Uterus (tissue), 2 donors: Measurements from ENCODE around the gene KLF8.

ENCODE experiments used
- POLR2A ChIP-seq, 2 donors: fragments of 450-650 bp; IDR thresholded peaks; one replicate each; pipeline ENCODE4 v1.6.1; 2016; ENCODE audit warnings: antibody characterized with exemption in 2 of 2, mild to moderate bottlenecking in 1 of 2, moderate library complexity in 1 of 2
- TF ChIP-seq, protein P1 (sequence below), 4 experiments: fragments of 200-600 bp in 2 of 4; fragments of 450-650 bp in 2 of 4; sonication (generic) in 2 of 4; IDR thresholded peaks; one replicate each; pipeline ENCODE4 v1.5.1; 2016 to 2019; ENCODE audit warnings: antibody characterized with exemption in 4 of 4, mild to moderate bottlenecking in 2 of 4, moderate library complexity in 1 of 4

DNA sequence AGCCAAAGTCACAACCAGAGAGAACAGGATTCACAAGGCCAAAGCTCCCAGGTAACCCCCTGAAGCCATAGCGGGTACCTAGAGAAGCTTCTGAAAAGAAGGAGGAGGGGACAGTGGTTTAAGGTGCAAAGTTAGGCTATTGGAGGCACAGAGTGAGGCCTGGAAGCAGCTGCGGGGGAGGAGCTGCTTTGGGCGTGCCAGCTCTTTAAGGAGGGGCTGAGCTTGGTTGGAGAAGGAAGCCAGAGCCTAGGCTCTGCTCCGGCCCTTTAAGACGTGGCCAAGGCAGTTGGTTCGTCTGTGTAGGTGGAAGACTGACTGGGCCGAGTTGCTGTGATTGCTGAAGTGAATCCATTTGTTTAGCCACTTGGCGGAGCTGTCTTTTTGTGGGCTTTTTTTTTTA, 1.5 kb downstream of the KLF8 start:
- TF ChIP-seq, protein P1, sequence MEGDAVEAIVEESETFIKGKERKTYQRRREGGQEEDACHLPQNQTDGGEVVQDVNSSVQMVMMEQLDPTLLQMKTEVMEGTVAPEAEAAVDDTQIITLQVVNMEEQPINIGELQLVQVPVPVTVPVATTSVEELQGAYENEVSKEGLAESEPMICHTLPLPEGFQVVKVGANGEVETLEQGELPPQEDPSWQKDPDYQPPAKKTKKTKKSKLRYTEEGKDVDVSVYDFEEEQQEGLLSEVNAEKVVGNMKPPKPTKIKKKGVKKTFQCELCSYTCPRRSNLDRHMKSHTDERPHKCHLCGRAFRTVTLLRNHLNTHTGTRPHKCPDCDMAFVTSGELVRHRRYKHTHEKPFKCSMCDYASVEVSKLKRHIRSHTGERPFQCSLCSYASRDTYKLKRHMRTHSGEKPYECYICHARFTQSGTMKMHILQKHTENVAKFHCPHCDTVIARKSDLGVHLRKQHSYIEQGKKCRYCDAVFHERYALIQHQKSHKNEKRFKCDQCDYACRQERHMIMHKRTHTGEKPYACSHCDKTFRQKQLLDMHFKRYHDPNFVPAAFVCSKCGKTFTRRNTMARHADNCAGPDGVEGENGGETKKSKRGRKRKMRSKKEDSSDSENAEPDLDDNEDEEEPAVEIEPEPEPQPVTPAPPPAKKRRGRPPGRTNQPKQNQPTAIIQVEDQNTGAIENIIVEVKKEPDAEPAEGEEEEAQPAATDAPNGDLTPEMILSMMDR (IDR thresholded peaks at IDR 0.05), result peak in 1 of 4 experiments; percentile 26
- TF ChIP-seq POLR2A (IDR thresholded peaks at IDR 0.05), result peak in 1 of 2 donors; percentile 34
